D341Med (cell line): ENCODE measurements around the gene NAALADL2.
"Not testable (repeated sequence)": the region's sequence is repeated elsewhere in the genome, so short reads cannot be mapped to it uniquely, and the experiment has no call there.

ENCODE experiments used
- DNase-seq: peaks from one replicate; pipeline ENCODE4 v3.0.0; 2012; ENCODE audit warnings: low spot score

Gene NAALADL2

GRCh38 chr3:175073219-175073905 is 214.2 kb downstream of the NAALADL2 start:
- DNase-seq: no peak

GRCh38 chr3:175075269-175075668 is 216.1 kb downstream of the NAALADL2 start:
- DNase-seq: no peak

DNA sequence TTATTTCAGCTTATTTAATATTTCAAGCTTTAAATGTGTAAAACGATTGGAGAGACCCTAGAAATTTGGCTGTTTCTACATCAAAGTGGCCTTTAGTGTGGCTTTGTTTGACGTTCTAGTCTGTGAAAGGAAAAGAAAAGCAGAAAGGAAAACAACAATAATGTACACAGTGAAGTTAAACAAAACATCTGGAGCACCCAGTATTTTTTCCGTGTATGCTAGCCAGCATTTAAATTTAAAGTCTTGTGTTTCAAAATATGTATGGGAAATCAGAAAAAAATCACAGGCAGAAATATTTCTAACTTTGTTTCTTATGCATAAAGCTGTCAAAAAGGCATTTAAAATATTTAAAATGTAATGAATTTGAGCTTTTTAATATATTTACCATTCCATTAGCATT is 218.1 kb downstream of the NAALADL2 start:
- no peak for DNase-seq

GRCh38 chr3:175082631-175083030 is 223.5 kb downstream of the NAALADL2 start:
- DNase-seq: no peak

GRCh38 chr3:175087128-175087527 is 228.0 kb downstream of the NAALADL2 start:
- DNase-seq: not testable (repeated sequence)

DNA sequence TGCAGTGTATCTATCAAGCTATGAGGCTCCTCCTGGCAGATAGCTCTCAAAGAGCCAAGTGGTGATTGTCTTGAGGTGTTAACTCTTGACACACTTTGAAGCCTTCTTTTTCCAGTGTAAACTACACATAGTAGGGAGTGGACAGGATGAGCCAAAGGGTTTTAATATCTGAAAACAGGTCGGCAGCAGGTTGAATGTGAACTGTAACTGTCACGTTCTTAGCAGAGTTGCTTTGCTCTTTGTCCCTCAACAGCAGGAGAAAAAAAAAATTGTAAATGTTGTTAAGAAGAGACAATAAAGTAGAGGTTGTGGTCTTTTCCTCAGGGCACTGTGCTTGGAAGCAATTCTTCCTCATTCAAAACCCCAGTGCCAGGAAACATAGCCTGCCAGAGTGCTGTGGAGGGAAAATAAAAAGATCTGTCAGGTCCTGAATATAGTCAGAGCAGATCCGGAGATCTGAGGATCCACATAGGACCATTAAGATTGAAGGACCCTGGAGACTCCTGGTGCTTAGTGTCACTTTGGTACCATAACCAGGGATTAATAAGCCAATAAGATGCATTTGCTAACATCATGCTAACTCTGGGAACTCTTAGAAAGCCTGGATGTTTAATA is 229.7 kb downstream of the NAALADL2 start:
- DNase-seq: no peak

DNA sequence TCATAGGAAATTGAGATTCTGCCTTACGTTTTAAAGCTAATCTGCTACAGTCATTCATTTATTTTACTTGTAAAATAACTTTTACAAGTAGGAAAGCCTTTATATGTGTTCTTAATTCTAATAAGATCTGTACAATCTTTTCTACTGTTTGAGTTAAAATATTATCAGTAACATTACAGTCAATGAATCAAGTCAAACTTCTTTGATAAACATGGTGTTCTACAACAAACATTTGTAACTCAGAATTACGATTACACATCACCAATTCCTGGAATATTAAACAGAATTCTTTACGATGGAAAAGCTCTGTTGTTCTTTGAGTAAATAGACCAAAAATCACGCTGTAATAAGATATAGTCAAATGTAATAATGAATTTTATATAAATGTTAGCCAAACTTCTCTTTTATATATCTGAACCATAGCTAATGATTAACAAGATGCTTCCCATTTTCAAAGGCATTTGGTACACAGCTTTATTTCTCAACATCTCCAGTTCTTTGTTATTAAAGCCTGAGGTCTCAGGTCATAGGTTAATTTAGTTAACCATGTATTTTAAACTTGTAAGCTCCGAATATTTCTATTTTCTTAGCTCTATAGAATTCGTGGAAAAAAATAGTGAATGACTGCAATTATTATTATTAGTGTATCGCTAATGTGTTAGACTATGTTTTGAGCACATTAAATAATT is 232.4 kb downstream of the NAALADL2 start:
- DNase-seq: no peak

GRCh38 chr3:175093748-175094147 is 234.6 kb downstream of the NAALADL2 start:
- DNase-seq: no peak

DNA sequence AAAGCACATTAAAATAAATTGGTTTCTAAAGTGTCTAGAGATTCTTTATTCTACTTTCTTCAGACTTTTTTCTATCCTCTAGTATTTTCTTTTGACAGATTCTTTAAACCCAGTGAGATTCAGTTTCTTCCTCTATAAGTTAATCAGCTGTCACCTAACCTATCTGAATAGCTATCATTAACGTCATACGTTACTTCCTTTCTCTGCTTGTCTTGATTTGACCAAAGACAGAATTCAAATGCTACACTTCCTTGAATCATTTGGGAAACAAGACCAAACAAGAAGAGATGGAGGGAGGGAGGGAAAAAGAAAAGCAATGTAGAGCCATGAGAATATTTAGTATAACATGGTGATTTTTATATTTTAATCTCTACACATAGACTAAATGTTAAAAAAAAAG is 235.2 kb downstream of the NAALADL2 start:
- DNase-seq: no peak

DNA sequence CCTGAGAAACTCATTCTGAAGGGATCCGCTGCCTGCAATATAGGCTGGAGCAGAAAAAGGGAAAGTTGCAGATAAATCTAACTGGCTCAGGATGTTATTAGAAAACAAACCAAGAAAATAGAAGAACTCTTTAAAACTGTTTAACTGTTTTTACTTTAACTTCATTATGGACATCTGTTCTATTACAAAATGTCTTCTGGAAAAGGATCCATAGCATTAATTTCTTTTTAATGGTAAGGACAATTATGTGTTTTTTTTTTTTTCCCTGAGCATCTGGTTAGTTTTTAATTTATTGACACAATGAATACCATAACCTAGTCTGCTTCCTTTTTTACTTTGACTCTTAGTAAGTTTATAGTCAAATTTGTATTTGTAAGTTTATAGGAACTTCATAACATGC is 239.5 kb downstream of the NAALADL2 start:
- no peak for DNase-seq

GRCh38 chr3:175102161-175102560 is 243.0 kb downstream of the NAALADL2 start:
- DNase-seq: no peak

GRCh38 chr3:175103298-175103697 is 244.2 kb downstream of the NAALADL2 start:
- DNase-seq: no peak

GRCh38 chr3:175105066-175105465 is 245.9 kb downstream of the NAALADL2 start:
- DNase-seq: no peak

DNA sequence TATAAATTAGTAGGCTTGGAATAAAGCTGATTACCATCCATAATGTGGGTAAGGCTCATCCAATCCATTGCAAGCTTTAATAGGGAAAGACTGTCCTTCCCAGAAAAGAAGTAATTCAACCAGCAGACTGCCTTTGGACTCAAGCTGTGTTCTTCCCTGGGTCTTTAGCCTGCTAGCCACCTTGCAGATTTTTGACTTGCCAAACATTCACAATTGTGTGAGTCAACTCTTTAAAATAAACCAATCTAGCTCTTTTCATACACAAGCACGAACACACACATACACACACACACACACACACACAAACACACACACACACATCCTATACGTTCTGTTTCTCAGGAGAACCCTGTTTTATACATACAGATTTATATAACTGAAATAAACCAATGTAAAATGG is 248.1 kb downstream of the NAALADL2 start:
- no peak for DNase-seq

DNA sequence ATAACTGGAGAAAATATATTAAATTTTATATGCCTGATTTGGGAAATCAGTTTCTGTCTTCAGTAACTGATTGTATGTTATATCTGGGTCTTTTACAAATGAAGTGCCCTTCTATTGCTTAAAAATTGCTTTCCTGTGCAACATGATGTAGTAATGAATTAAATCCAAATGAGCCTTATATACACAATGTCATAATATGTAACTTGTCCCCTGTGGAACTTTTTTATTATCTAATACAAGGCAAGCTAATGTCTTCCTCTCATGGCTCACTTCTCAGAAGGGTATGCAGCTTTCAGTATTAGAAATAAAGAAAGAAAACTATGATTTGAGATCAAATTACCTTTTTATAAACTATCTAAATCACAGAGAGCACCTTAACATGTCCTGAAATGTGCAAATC is 248.9 kb downstream of the NAALADL2 start:
- no peak for DNase-seq

DNA sequence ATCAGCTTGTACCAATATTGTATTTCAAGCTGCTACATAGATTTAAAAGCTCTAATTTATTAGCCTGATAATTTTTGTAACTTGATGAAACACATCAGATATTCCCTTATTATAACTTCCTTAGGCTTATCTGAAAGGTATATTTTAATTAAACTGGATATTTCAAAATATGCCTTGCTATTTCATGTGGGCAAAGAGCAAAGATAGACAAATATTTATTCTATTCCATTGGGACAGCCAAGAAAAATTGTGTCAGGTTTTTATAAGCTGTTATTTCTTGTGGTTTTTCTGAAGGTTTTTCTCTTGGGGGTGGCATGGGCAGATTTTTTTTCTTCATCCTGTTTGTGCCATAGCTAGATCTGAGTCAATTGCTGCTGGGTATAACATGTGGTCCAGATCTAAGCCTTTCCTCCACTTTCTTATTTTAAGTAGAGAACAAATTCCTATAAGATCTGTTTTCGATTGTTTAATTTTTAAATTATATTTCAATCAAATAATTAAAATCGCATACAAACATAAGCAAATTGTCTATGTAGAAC is 249.5 kb downstream of the NAALADL2 start:
- DNase-seq: no peak

DNA sequence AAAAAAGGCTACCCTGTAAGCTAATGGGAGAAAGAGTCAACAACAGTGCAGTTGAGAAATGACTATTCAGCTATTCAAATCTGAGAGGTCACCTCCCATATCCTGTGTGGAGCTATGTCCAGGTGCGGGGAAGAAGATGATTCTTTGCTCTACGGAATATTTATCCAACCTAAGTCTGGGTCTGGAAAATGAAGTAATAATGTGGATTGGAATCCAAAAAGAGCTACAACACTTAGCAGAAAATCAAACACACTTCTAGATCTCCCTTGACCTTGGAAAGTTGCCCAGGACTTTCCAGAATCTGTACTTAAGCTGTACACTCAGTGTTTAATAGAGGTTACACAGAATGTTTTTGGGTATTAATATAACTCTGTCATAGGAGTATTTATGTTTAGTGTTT is 251.9 kb downstream of the NAALADL2 start:
- DNase-seq: no peak

DNA sequence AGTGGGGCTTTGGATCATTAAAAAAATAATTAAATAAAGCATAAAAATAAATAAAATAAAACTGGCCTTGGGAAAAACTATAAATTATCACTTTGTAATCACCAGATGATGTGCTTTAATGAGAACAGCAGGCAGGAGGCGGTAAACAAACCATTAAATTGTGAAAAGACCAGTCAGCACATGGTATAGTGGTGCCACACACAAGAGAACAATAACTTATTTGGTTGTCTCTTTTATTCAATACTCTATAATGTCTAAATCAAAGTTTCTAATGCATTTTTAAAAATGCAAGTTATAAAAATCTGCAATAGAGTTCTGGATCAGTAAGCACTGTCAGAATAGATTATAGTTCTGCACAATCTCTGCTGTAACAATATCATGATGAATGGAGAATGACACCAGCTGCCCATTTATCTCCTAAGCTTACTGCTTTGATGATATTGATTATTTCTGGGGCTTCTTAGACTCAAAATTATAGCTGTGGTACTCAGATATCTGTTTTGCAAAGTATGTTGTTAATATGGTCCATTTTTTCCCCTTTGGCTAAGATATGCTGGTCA is 259.3 kb downstream of the NAALADL2 start:
- DNase-seq: no peak

- no peak for DNase-seq
Observed at GRCh38 chr3:175121225-175121624, 262.1 kb downstream of the NAALADL2 start.

DNA sequence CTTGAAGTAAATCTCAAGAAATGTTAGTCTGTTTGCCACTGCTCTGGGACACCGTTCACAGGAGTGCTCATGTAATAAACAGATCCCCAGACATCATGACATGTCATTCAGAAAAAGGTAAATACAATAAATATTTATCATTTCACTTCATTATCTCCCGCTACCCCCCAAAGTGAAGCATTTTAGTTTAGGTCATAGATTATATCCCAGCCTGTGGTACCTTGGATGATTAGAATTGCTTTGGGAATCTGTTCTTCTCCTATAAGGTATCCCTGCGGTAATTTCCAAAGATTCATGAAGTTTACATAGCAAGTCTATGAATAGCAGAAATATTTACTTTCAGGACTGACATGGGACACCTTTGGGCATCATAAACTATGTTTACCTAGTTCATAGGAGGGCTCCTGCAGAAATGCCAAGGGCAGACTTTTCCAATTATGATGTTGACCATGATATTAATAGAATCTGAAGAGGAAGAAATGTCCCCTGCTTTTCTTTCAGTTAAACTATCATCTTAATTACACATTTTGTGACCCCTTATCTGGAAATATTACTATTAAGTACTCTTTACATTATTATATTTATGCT is 268.0 kb downstream of the NAALADL2 start:
- no peak for DNase-seq

DNA sequence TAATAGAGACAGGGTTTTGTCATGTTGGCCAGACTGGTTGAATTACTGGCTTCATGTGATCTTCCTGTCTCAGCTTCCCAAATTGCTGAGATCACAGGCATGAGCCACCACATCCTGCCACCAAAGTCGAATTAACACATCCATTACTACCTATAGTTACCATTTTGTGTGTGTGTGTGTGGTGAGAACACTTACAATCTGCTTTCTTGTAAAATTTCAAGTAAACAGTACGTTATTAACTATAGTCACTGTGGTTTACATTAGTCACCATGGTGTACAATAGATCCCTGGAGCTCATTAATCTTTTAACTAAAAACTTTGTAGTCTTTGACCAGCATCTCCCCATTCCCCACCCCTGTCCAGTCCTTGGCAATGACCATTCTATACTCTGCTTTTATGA is 270.0 kb downstream of the NAALADL2 start:
- DNase-seq: no peak

- no peak for DNase-seq
Observed at GRCh38 chr3:175129571-175129970, 270.4 kb downstream of the NAALADL2 start.
